HK-2 (cell line): ENCODE measurements around the gene SPTA1.

ENCODE experiments used
- DNase-seq: peaks from one replicate; pipeline ENCODE4 v3.0.0-alpha.2; 2018; ENCODE audit not compliant: unreplicated experiment

Gene SPTA1

DNA sequence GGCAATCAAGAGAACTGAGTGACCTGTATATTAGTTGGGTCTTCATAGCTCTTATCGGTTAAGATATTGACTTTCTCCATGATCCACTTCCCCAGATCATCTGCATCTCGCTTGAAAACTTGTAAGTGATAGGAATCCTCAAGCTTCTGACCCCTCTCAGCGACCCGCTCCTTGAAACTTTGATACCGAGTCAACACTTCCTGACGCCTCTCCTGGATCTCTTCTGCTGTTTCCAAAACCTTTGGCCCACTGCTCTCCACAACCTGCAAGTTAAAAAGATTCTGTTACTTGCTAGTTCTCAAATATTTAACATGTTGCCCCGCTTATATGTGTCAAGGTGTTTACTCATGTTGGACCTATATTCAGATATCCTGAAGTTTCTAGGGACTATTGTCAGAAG, 1.4 kb downstream of the SPTA1 start:
- DNase-seq, result no peak

DNA sequence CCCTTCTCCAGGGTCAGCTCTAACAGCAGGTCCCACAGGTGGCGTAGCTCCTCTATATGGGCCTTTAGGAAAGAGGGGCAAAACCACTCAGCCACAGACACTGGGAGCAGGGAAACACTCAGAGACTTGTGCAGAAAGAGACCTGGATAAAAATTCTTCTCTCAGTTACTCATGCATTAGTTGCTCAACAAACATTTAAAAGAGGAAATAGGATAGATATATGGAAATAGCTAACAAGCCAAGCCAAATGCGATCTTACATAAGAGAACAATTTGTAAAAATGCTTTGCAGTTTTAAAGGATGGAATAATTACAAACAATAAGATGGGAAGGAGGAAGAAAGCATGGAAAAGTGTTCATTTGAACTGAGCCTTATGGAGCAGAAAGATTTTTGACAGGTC, 4.9 kb downstream of the SPTA1 start:
- no peak for DNase-seq

DNA sequence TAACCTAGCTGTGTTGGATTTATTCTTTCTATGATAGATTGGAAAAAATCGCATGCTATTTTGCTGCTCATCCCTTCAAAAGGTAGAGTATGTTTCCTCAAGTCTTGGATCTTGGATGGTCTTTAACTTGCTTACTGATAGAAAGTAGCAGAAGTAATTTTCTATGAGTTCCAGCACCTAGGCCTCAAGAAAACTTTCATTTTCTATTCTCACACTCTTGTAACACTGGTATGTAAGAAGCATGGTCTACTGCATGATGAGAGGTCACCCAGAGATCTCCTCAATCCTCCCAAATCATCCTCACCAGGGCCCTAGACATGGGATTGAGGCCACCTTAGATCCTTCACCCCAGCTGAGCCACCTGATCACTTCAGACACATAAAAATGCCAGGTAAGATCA, 7.2 kb downstream of the SPTA1 start:
- DNase-seq, result no peak

DNA sequence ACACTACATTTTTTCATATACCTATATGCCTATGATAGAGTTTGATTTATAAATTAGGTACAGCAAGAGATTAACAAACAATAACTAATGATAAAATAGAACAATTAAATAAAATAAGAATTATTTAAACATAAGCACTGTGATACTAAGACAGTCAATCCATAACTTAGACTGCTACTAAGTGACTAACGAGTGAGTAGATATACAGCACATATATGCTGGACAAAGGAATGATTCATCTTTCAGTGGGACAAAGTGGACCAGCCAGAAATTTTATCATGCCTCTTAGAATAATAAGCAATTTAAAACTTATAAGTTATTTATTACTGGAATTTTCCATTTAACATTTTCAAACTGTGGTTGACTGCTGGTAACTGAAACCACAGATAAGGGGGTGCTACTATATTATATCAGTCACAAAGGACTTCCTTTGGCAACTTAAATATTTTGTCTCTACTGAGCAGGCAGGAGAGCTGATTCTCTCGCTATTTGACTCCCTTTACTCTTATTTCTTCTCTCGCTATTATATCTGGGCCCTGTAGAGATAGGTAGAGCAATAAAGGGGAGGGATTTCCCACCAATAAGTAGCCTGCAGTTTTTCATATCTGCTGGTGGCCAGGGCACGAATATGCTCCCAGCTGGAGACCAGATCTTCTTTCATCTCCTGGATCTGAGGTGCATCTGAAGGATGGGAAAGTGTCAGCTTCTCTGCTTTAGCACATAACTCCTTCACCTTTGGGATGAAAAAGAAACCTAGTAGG, 10.8 kb downstream of the SPTA1 start:
- no peak for DNase-seq

DNA sequence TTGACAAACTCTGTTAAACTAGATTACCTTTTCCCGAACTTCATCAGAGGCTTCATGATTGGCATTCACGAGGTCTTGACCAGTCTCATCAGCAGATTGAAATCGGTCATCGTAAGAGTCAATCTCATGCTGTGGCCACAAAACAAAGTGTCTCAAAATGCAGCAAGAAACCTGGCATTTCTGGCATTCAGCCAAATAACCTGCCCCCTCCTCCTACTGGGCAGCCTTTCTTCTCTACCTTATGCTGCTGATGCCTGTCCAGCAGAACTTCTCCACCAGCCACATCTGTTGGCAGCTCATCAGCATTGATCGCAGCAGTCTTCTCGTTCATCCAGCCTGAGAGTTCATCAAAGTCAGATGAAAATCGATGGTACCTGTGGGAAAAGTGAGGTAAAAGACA, 12.2 kb downstream of the SPTA1 start:
- no peak for DNase-seq

DNA sequence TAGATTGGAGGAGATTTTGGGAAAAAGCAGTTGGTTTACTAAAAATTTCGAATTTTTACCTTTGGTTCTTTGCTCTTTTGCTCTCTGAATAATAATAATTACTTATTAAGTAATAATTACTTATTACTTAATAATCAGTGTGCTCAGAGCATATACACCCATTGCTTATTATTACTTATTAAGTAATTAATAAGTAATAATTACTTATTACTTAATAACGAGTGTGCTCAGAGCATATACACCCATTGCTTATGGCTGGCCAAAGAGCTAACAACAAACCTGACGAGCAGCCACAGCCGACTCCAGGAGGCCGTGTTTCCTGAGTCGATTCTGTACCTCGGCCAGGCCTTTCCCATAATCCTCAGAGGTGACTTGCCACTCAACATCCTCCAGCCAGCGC, 20.5 kb downstream of the SPTA1 start:
- DNase-seq, result no peak

DNA sequence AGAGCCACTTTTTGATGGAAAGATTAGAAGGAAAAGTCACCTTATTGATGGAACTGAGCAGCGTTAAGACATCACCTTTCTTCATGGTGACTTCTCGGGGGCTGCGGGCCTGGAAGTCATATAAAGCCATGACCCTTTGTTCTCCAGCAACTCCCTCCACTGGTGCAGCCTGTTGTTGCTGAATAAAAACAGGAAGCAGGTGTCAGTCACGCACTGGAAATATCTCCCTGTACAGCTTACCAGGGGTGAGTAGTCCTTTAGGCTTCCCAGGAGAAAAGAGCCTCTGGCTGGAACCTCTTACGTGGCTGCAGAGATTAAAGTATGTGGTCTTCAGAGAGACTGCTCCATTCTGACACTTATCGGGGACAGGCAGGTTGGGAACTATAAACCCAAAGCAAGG, 31.9 kb downstream of the SPTA1 start:
- no peak for DNase-seq

DNA sequence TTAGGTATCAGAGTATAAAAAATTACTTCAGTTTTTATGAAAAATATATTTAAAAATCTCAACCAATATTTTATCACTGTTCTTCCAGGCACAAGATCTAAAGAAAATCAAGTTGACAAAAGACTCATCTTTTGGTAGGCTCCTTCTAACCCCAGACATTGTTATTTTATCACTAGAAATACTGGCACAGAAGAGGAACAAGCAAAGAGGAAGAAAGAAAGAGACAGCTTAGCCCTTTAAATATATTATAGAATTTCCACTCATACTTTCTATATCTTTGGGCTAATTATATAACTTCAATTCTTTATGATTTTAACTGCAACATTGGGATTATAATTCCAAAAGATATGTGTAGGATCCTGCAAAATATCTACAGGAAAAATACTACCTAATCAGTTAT, 32.4 kb downstream of the SPTA1 start:
- DNase-seq, result no peak

DNA sequence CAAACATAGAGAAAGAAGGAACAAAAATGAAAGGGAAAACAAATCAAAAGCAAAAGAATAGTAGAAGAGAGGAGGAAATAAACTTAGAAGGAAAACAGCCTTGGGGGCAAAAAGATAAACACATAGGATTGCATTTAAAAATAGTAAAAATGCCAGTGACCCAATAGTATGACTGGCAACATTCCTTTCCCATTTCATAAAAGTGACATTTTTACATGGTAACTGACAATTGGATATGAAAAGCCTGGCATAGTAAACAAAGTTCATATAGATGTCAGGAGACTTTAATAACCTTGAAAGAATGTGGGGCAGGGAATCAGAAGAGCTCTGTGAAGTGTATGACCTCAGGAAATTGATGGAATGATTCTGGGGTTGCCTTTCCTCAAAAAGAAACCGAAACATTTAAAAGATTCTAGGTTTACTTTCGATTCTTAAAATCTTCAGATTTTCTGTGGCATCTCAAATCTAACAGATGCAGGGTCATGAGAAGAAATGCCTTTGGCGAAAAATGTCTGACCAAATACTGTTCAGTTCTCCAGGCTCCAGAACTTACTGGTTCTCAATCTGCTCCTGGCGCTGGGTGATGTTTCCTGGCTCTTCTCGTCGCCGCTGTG, 33.7 kb downstream of the SPTA1 start:
- no peak for DNase-seq

DNA sequence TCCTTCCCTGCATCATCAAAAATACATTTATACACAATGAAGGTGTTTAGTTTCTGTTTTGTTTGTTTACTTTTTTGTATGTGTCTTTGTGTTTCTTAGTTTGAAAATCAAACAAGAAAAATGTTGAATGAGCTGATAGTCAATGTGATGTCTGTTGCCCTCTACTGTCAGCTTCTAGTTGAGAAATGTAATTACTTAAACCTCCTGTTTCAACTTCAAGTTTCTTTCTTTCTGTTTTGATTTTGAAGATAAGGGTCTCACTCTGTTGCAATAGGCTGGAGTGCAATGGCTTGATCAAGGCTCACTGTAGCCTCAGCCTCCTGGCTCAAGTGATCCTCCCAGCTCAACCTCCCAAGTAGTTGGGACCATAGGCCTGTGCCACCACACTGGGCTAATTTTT, 37.5 kb downstream of the SPTA1 start:
- DNase-seq, result no peak

DNA sequence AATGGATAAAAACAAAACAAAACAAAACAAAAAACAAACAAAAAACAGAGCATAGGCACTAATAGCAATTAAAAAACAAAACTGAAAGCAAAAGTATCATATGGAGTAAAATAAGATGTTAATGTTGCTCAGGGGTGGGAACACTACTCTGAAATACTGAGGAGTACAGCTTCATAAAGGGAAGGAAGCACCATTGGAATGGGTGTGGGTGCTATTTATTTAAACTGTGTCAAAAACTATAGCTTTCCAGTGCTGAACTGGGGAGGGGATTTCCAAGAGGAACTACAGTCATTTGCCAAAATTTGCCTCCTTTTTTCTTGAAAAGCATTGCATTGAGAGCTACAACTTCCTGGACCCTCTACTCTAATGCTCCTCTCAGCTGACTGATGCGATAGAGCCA, 40.0 kb downstream of the SPTA1 start:
- no peak for DNase-seq

DNA sequence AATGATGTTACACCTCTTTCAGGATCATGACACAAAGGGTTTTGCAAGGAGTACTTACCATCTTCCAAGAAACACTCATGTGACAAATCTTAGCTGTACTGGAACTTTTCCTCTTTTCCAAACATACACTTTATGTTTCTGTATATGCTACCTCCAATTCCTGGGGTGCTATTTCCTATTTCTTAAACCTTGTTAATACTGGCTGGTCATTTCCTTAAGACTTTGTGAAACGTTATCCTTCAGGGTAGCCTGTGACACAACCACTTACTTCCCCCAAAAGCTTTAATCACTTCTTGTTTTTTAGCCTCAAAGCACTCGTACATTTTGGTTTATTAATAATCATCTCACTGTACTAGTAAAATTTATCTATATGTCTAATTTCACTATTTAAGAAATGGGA, 42.1 kb downstream of the SPTA1 start:
- no peak for DNase-seq

DNA sequence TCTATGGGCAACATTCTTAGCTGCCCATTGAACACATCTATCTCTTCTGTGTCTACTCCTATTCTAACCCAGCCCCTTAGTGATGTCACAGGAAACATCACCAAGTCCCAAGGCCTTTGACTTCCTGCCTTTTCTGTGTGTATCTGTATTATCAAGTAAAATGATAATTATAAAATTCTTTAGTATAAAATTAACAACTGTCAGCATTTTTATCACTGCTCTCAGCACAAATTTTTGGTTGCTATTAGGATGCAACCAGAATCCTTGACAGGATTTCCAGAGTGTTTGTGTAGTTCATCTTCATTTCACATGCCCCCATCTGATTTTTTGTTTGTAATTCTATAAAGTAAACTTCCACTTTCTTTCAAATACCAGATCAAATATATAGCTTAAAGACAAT, 47.6 kb downstream of the SPTA1 start:
- no peak for DNase-seq

DNA sequence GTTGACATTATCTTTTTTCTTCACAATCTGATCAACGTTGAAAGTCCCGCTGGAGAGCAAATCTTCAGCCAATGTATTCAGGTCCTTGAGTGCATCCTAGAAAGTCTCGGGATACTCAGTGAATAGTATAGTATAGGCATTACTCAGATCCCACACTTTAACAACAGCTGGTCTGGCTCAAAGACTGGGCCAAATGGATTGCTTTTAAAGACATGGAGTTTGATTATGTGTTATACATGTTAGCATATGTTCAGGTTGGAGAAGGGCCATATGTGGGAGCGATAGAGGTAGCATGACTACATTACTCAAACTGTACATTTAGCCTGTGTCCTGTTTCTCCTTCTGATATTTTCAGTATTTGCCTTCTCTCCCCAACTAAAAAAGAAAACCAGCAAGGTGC, 48.4 kb downstream of the SPTA1 start:
- no peak for DNase-seq

DNA sequence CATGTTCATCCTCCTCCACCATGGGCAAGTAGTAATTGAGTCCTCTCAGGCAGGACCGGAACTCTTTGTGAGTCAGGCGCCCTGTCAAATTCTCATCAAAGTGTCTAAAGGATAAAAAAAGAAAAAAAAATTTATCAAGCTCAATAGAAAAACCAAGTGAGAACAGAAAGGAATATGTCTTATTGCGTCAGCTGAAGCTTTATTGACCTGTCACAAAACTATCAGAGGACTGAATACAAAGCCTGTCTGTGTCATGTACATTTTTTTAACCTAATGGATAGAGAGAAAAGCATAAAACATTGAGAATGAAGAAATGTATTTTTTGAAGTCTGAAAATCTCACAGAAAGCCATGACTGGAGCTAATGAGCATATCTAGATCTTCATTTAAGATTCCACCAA, 72.8 kb downstream of the SPTA1 start:
- DNase-seq, result no peak

DNA sequence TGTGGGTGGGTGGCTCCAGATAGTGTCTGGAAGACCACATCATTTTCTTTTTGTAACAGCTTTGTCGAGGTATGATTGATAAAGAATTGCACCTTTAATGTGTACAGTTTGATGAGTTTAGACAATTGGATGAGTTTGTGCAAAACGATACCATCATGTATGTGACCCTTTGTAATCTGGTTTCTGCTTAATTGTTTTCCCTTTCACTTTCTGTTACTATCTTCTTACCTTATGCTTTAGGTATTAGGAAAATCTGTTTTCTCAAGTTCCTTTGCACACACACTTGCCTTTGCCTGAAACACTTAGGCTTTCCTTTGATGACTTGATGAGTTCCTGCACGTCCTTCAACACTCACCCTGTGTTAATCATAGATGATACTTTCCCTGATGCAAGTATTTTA, 74.6 kb downstream of the SPTA1 start:
- no peak for DNase-seq

DNA sequence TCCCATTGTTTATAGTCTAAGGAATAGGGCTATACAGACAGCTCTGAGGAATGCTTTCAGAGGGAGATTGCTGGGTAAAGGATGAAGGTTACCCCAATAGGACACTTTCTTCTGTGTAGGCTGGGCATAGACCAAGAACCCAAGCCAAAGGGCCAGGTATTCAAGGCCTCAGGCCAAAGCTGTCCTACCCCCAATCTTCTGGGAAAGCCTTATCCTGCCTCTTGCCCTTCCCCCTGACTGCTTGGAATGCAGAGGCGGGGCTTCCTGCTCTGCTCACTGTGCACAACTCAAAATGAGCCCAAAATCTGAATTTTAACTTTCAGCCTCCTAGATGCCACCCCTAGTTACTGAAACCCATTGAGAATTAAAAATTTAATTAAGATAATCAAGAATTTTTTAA, 79.2 kb downstream of the SPTA1 start:
- DNase-seq, result no peak

DNA sequence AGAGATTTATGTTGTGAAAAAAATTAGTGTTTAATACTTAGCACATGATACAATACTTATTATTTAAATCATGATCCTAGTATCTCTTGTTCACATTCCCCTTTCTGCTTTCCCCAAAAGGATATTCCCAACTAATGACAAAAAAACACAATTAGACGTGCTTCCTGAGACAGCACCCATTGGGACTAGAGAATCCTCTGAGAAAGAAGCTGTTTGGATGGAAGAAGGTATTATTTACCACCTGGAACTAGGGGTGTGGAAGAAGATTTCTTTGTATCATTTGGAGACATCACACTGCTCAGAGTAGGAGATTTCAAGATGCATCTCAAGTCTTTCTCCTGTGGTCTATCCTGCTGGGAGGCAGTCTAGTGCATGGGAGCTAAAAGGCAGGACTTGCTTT, 81.5 kb downstream of the SPTA1 start, which contains the start of gene OR10Z1:
TSS of gene OR10Z1 (plus strand) at position 301 of the 400 bp plus-strand sequence. CDS start 1,171 bp downstream, outside the sequence.
- no peak for DNase-seq

DNA sequence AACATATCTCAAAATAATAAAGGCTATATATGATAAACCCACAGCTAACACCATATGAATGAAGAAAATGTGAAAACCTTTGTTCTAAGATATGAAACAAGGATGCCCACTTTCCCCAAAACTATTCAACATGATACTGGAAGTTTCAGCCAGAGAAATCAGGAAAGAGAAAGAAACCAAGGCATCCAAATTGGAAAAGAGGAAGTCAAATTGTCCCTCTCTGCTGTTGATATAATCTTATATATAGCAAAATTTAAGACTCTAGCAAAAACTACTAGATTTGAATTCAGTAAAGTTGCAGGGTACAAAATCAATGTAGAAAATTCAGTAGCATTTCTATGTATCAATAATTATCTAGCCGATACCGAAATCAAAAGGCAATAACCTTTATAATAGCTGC, 85.8 kb downstream of the SPTA1 start:
- DNase-seq, result no peak

DNA sequence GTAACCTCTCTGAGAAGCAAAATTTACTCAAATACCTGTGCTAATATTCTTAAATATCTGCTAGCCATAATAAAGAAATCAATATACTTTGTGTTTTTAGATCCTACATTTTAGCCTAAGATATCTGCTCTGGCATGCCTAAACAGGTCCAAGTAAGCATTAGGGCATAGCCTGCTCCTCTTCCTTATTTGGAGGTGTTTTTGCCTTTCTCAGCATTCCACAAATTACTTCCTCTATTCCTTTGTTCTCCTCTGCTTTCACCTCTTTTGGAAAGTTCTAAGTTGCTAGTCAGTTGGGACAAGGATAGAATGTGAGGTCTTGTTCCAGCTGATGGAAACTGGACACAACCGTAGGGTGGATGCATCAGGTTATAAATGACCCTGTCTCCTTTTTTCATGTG, 99.6 kb downstream of the SPTA1 start:
- no peak for DNase-seq

DNA sequence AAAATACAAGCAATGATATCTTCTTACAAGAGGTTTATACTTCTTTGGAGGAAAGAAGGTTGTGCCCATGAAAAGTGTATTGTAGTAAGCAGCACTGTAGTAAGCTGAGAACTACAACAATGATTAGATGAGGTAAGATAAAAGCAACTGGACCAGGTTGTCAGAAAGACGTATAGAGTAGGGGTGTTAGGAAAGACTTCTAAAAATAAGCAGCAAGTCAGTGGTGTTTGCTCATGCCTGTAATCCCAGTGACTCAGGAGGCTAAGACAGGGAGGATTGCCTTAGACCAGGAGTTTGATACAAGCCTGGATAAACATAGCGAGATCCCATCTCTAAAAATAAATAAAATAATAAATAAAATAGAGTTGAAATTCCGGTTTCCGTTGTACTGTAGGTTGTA, 102.6 kb downstream of the SPTA1 start:
- DNase-seq, result no peak

DNA sequence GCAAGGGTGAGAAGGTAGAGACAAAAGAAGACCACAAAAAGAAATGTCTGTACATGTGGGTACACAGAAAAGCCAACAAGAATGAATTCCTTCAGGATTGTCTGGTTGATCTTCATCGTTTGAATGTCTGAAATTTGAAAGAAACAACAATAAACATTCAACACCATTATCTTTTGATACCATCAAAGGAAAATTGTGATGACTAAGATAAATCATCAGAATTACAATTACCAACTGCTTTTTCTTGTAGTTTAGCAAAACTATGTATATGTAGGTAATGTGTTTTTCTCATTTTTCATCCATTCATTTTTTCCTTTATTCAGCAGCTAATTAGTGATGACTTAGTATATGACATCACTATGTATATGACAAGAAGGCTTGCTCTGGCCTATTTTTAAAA, 106.8 kb downstream of the SPTA1 start, which contains the start of gene OR10X1:
TSS of gene OR10X1 (minus strand) at position 167 of the 400 bp plus-strand sequence. CDS start at position 167, 0 bp downstream.
- DNase-seq, result no peak

DNA sequence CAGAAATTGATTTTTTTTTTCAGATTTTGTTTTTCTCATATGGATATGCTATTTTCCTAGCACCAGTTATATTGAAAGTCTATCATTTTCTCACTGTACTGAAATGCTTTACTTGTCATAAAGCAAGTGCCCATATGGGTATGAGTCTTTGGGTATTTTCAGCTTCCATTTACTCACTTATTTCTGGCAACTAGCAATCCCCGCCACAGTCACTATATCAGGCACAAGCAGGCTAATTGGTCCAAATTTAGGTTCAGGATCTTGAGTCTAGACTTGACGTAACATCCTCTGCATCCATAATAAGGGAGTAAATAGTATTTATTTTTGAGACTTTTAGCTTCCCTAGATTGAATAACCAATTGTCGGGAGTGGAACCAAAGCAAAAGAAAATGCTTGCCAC, 109.0 kb downstream of the SPTA1 start:
- no peak for DNase-seq

DNA sequence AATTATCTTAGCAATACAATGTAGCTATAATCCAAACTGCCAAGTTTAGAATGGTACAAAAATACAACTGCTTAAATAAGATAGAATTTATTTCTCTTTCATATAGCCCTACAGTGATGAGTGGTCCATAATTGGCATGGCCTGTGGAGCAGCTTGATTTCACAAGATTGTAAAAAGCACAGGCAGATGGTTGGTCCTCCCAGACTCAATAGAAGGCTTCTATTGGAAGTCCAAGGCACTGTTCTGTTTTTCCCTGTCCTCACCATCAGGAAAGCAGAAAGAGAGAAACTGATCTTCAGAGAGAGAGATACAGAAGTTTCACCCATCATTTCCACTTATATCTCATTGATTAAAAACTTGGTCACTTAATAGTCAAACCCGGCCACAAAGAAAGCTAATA, 114.3 kb downstream of the SPTA1 start:
- DNase-seq, result no peak
